BE2C (cell line): ENCODE results near the gene NDFIP1.

Experiments used
- DNase-seq: peaks from one replicate; pipeline ENCODE4 v3.0.0-alpha.2; 2020
- H3K27me3 ChIP-seq: fragments of 250-450 bp; sonication (Bioruptor Pico); 2 replicates; pipeline ENCODE4 v1.5.1; 2020; ENCODE audit warnings: mild to moderate bottlenecking
- H3K36me3 ChIP-seq: fragments of 250-450 bp; sonication (Bioruptor Pico); 2 replicates; pipeline ENCODE4 v1.5.1; 2020; ENCODE audit warnings: mild to moderate bottlenecking
- H3K4me1 ChIP-seq: fragments of 250-450 bp; sonication (Bioruptor Pico); 2 replicates; pipeline ENCODE4 v1.5.1; 2020
- H3K4me3 ChIP-seq: 2 replicates; pipeline ENCODE4 v1.5.1; 2011; ENCODE audit warnings: low read depth, low read length
- H3K9me3 ChIP-seq: fragments of 250-450 bp; sonication (Bioruptor Pico); 2 replicates; pipeline ENCODE4 v1.5.1; 2020
- CTCF ChIP-seq: IDR thresholded peaks from 2 replicates; pipeline ENCODE4 v1.5.1; 2012; ENCODE audit warnings: mild to moderate bottlenecking, low read depth, low read length

NDFIP1 gene

GRCh38 chr5:142118155-142118686, 9.6 kb downstream of the NDFIP1 start:
- no peaks in the 10 kb centered on the region for H3K27me3 ChIP-seq
- no peak for DNase-seq
- peaks cover 2% of the 10 kb centered on the region; the same call in 1 of the 2 replicates for H3K4me1 ChIP-seq
- H3K9me3 ChIP-seq, result no peaks in the 10 kb centered on the region
- peaks cover 15% of the 10 kb centered on the region for H3K36me3 ChIP-seq
- no peak overlapping the region for H3K4me3 ChIP-seq
- TF ChIP-seq CTCF, result no peak

- Histone ChIP-seq H3K4me1 (peaks cover 2% of the 10 kb centered on the region; the same call in 1 of the 2 replicates), H3K9me3 (no peaks in the 10 kb centered on the region), H3K36me3 (peaks cover 15% of the 10 kb centered on the region), H3K4me3 (no peak overlapping the region), H3K27me3 (no peaks in the 10 kb centered on the region)
- no peak for DNase-seq
- no peak for TF ChIP-seq CTCF
Measured at GRCh38 chr5:142119051-142119625, 10.6 kb downstream of the NDFIP1 start.

- Histone ChIP-seq H3K4me3 (no peak overlapping the region), H3K9me3 (peaks cover 2% of the 10 kb centered on the region; the same call in 1 of the 2 replicates), H3K4me1 (peaks cover 2% of the 10 kb centered on the region; the same call in 1 of the 2 replicates), H3K36me3 (peaks cover 19% of the 10 kb centered on the region), H3K27me3 (no peaks in the 10 kb centered on the region)
- no peak for DNase-seq
- no peak for TF ChIP-seq CTCF
Measured at GRCh38 chr5:142120247-142120935, 11.8 kb downstream of the NDFIP1 start.

- H3K4me3 ChIP-seq, result no peak overlapping the region
- no peak for DNase-seq
- peaks cover 4% of the 10 kb centered on the region; the same call in 1 of the 2 replicates for H3K9me3 ChIP-seq
- H3K36me3 ChIP-seq, result peaks cover 19% of the 10 kb centered on the region
- H3K27me3 ChIP-seq, result no peaks in the 10 kb centered on the region
- TF ChIP-seq CTCF, result no peak
- H3K4me1 ChIP-seq, result peaks cover 2% of the 10 kb centered on the region; the same call in 1 of the 2 replicates
Measured at GRCh38 chr5:142122121-142122520, 13.5 kb downstream of the NDFIP1 start.

- no peaks in the 10 kb centered on the region for H3K27me3 ChIP-seq
- no peak for DNase-seq
- TF ChIP-seq CTCF, result no peak
- no peak overlapping the region for H3K4me3 ChIP-seq
- peaks cover 4% of the 10 kb centered on the region; the same call in 1 of the 2 replicates for H3K9me3 ChIP-seq
- H3K36me3 ChIP-seq, result peaks cover 15% of the 10 kb centered on the region; the same call in 1 of the 2 replicates
- peaks cover 7% of the 10 kb centered on the region; the same call in 1 of the 2 replicates for H3K4me1 ChIP-seq
Measured at GRCh38 chr5:142125378-142125777, 16.8 kb downstream of the NDFIP1 start.

GRCh38 chr5:142125963-142126362, 17.4 kb downstream of the NDFIP1 start:
- Histone ChIP-seq H3K9me3 (peaks cover 4% of the 10 kb centered on the region; the same call in 1 of the 2 replicates), H3K36me3 (peaks cover 11% of the 10 kb centered on the region; the same call in 1 of the 2 replicates), H3K4me1 (peaks cover 7% of the 10 kb centered on the region; the same call in 1 of the 2 replicates), H3K4me3 (no peak overlapping the region), H3K27me3 (no peaks in the 10 kb centered on the region)
- DNase-seq, result no peak
- no peak for TF ChIP-seq CTCF
